Subcutaneous abdominal adipose tissue (tissue), 5 donors: ENCODE measurements around the gene MTUS2.
"Not testable (repeated sequence)": the region's sequence is repeated elsewhere in the genome, so short reads cannot be mapped to it uniquely, and the experiment has no call there.

Experiments used
- H3K27ac ChIP-seq: one replicate; pipeline ENCODE4 v1.7.0; 2013; ENCODE audit warnings: low read depth, mild to moderate bottlenecking, inconsistent platforms, low read length, moderate library complexity
- H3K27me3 ChIP-seq, 5 donors: one replicate each; pipeline ENCODE4 v1.7.0; 2013; ENCODE audit warnings: low read length in 5 of 5, inconsistent platforms in 1 of 5; ENCODE audit not compliant: control insufficient read depth in 5 of 5, insufficient read depth in 4 of 5
- H3K36me3 ChIP-seq, 5 donors: one replicate each; pipeline ENCODE4 v1.7.0; 2013; ENCODE audit warnings: low read length in 5 of 5; ENCODE audit not compliant: control insufficient read depth in 5 of 5, insufficient read depth in 5 of 5
- H3K4me1 ChIP-seq, 5 donors: one replicate each; pipeline ENCODE4 v1.7.0; 2013; ENCODE audit warnings: low read length in 5 of 5, mild to moderate bottlenecking in 3 of 5, moderate library complexity in 1 of 5; ENCODE audit not compliant: control insufficient read depth in 5 of 5, insufficient read depth in 5 of 5
- H3K4me3 ChIP-seq, 5 donors: one replicate each; pipeline ENCODE4 v1.7.0; 2013; ENCODE audit warnings: low read length in 5 of 5, low read depth in 1 of 5
- H3K9ac ChIP-seq, 5 donors: one replicate each; pipeline ENCODE4 v1.7.0; 2013; ENCODE audit warnings: low read length in 5 of 5, mild to moderate bottlenecking in 4 of 5, moderate library complexity in 3 of 5
- H3K9me3 ChIP-seq, 5 donors: one replicate each; pipeline ENCODE4 v1.7.0; 2013; ENCODE audit warnings: low read length in 5 of 5; ENCODE audit not compliant: control insufficient read depth in 5 of 5
- donor health status: healthy.
- donor health status: healthy.
- donor health status: healthy.
- donor health status: healthy.
- donor health status: healthy.

The MTUS2 gene

DNA sequence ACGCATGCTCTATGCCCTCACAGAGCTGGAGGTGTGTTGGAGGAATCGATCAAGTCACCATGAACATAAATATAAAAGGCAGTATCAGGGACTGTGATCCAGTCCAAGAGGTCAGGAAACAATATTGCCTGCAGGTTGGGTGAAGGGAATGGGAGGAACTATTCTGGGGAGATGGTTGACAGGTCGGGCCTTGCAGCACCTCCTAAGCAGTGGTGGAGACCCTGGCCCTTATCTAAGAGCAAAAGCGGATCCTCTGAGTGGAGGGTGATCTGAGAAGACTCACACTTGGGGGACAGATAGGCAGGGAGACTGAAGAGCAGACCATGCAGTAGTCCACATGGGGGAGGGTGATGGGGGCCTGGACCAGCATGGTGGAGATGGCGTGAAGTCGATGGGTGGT is 561.9 kb downstream of the MTUS2 start:
- H3K9ac ChIP-seq, result no peak overlapping the region
- peaks cover 0 to 5% (median 0%) of the 10 kb centered on the region in 5 donors for H3K9me3 ChIP-seq
- no peak overlapping the region for H3K4me3 ChIP-seq
- no peaks in the 10 kb centered on the region for H3K27me3 ChIP-seq
- H3K4me1 ChIP-seq, result peaks cover 0 to 12% (median 4%) of the 10 kb centered on the region in 5 donors
- H3K36me3 ChIP-seq, result no peaks in the 10 kb centered on the region
- H3K27ac ChIP-seq, result no peak overlapping the region

DNA sequence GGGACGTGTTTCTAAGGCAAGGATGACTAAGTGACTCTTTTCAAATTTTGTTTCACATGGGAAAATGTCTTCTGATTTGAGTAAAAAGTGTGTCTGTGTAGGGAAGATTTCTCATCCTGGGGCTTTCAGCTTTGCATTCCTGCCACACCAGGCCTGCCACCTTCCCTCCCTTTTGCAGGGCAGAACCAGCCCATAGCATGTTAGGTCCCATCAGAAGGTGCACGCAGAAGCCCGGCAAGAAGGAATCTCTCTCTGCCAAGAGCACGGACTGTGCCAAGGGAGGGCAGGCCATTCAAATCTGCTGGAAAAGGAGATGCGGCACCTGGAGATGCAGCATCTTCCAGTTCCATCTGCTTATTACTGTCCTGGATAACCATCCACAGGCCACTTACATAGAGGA is 563.3 kb downstream of the MTUS2 start:
- Histone ChIP-seq H3K4me1 (peaks cover 0 to 12% (median 4%) of the 10 kb centered on the region in 5 donors), H3K4me3 (no peak overlapping the region), H3K9ac (no peak overlapping the region), H3K27ac (no peak overlapping the region), H3K27me3 (no peaks in the 10 kb centered on the region), H3K9me3 (peaks cover 0 to 5% (median 0%) of the 10 kb centered on the region in 5 donors), H3K36me3 (no peaks in the 10 kb centered on the region)

DNA sequence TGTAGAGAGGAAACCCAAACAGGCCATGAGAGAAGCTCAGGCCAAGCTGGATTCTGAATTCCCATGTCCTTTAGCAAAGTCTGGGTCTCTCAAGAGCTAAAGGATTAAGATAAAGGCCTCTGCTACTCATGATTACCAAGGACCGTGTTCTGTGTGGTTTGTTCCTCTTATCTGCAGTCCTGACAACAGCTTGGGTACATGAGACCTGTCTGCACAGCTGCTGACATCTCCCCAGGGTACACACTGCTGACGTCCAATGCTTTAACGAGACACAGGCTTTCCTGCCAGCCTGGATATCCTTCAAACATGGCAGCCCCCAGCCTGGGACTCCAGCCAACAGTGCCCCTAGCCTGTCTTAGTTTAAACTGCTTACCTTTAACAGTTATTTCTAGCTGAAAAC is 564.3 kb downstream of the MTUS2 start:
- H3K27ac ChIP-seq, result no peak overlapping the region
- no peak overlapping the region for H3K4me3 ChIP-seq

DNA sequence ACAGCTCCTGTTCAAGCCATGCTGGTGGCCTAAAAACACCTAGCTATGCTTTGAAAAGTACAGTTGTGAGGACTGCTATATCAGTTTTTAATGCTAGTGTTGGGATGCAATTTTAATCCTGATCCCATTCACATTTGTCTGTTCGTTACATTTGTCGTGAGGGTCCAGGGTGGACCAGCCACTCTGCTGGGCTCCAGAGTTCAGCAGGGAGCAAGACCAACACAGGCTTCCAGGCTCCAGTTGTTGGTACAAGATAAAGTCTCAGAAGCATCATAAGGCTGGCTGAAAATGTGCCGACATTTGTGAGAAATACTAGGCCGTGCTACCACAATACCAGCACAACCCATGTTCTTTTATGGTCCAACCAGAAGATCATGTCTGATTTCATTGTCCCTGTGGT is 564.7 kb downstream of the MTUS2 start:
- H3K9me3 ChIP-seq, result no peaks in the 10 kb centered on the region
- no peak overlapping the region for H3K4me3 ChIP-seq
- no peak overlapping the region for H3K9ac ChIP-seq
- H3K27ac ChIP-seq, result no peak overlapping the region
- peaks cover 0 to 5% (median 4%) of the 10 kb centered on the region in 5 donors for H3K4me1 ChIP-seq
- H3K36me3 ChIP-seq, result no peaks in the 10 kb centered on the region
- H3K27me3 ChIP-seq, result no peaks in the 10 kb centered on the region

More for the DNA sequence above, 564.3 kb downstream of the MTUS2 start:
- Histone ChIP-seq H3K4me1 (peaks cover 0 to 8% (median 4%) of the 10 kb centered on the region in 5 donors), H3K27me3 (no peaks in the 10 kb centered on the region), H3K9ac (no peak overlapping the region), H3K9me3 (no peaks in the 10 kb centered on the region), H3K36me3 (no peaks in the 10 kb centered on the region)

DNA sequence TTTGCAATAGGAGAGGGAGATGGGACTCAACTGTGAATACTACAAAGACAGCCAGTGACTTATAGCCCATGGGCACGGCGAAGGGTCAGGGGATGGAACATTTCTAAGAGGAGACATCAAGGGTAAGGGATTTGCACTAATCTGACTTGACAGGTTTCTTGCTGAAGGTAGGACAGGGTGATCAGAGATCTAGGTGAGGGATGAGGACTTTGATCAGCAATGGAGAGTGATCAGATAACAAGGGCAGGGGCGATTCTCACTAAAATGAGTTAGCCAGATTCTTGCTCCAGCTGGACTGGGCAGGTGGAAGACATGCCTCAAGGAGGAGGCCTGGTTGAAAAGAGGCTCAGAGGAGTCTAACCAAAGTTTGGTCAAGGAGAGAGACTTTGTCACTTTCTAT is 566.1 kb downstream of the MTUS2 start:
- H3K4me1 ChIP-seq, result no peaks in the 10 kb centered on the region
- no peak overlapping the region for H3K27ac ChIP-seq
- H3K36me3 ChIP-seq, result no peaks in the 10 kb centered on the region
- H3K9me3 ChIP-seq, result no peaks in the 10 kb centered on the region
- no peak overlapping the region for H3K4me3 ChIP-seq
- no peak overlapping the region for H3K9ac ChIP-seq
- H3K27me3 ChIP-seq, result no peaks in the 10 kb centered on the region

DNA sequence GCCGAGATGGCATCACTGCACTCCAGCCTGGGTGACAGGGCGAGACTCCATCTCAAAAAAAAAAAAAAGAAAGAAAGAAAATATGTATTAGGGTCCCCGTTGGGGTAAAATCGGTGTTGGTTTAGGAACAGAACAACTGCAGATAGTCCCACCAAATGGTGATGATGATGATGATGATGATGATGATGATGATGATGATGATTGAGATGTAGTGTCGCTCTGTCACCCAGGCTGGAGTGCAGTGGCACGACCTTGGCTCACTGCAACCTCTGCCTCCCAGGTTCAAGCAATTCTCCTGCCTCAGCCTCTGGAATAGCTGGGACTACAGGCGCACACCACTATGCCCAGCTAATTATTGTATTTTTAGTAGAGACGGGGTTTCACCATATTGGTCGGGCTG is 570.5 kb downstream of the MTUS2 start:
- H3K9me3 ChIP-seq, H3K27me3 ChIP-seq, H3K36me3 ChIP-seq, H3K27ac ChIP-seq, H3K9ac ChIP-seq, H3K4me3 ChIP-seq, H3K4me1 ChIP-seq: not testable (repeated sequence)

DNA sequence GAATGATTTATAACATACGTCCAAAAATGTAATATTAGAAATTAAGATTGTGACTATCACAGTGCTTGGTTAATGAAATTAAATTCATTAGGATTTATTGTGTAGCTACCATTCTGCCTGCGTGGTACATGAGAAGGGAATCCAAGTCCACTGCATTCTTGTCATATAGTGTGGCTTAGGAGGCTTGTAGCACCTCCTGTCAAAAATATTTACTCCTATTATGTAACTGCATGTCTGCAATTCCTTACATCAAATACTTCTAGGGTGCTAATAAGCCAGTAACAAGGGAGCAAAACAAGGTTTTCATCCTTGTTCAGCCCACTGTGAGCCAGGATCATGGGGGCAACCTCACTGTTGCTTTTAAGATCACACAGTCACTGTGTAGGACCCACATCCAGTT is 576.3 kb downstream of the MTUS2 start:
- H3K9ac ChIP-seq, result no peak overlapping the region
- H3K36me3 ChIP-seq, result no peaks in the 10 kb centered on the region
- H3K27ac ChIP-seq, result no peak overlapping the region
- H3K4me1 ChIP-seq, result no peaks in the 10 kb centered on the region
- no peak overlapping the region for H3K4me3 ChIP-seq
- H3K9me3 ChIP-seq, result no peaks in the 10 kb centered on the region
- peaks cover 0 to 8% (median 6%) of the 10 kb centered on the region in 5 donors for H3K27me3 ChIP-seq

DNA sequence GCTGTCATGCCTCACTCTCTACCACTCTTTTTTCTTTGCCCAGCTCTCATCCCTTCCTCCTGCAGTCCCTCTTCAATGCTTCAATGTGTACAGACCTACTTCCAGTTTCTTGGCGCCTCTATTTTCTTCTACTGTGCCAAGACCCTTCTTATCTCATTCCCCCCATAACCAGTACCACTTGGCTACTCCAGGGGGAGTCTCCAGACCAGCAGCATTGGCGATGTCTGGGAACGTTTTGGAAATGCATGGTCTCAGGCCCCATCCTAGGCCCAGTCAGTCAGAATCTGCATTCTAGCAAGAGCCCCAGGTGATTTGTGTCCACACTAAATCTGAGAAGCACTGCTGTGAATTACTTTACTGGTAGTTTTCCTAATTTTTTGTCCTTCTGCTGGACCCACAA is 577.1 kb downstream of the MTUS2 start:
- Histone ChIP-seq H3K4me1 (no peaks in the 10 kb centered on the region), H3K9ac (no peak overlapping the region), H3K9me3 (no peaks in the 10 kb centered on the region), H3K27ac (no peak overlapping the region), H3K27me3 (peaks cover 0 to 8% (median 6%) of the 10 kb centered on the region in 5 donors), H3K4me3 (no peak overlapping the region), H3K36me3 (no peaks in the 10 kb centered on the region)

DNA sequence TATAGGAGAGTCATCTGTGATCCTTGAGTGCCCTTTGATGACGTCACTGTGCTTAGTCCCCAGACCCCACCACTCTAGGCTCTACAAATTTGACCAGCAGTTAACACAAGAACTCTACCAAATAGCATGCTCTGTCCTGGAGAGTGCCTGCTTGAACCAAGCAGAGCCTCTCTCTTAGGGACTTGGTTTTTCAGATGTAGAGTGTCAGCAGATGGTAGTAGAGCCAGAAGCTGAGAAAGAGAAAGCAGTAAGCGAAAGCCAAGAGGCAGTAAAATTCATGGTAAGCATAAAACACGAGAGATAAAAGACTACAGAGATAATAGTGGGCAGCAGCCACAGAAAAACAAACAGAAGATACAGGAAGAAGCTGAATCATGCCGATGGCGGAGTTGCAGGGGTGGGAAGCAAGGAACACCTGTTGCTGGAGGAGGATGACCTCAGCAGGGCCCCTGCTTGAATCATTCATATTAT is 582.1 kb downstream of the MTUS2 start:
- Histone ChIP-seq H3K4me1 (no peaks in the 10 kb centered on the region), H3K27me3 (no peaks in the 10 kb centered on the region), H3K27ac (no peak overlapping the region), H3K9me3 (no peaks in the 10 kb centered on the region), H3K9ac (no peak overlapping the region), H3K4me3 (no peak overlapping the region), H3K36me3 (no peaks in the 10 kb centered on the region)

DNA sequence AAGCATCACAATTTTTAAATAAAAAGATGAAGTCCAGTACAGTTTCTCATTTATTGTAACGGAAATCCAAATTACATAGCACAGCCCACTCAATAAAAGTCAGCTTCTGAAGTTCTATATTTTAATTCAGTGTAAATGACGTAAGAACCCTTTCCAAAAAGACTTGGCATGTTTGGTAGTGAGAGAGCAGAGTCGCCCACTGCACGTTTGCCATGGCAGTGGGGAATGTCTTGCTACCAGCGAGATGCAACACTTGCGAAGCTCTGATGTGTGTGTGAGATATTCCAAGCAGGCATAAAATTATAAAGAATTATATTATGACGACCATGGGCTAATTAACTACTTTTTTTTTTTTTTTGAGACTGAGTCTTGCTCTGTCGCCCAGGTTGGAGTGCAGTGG is 585.3 kb downstream of the MTUS2 start:
- H3K27me3 ChIP-seq, result no peaks in the 10 kb centered on the region
- no peaks in the 10 kb centered on the region for H3K36me3 ChIP-seq
- H3K9me3 ChIP-seq, result no peaks in the 10 kb centered on the region
- no peak overlapping the region for H3K4me3 ChIP-seq
- no peak overlapping the region for H3K27ac ChIP-seq
- no peaks in the 10 kb centered on the region for H3K4me1 ChIP-seq
- no peak overlapping the region for H3K9ac ChIP-seq

DNA sequence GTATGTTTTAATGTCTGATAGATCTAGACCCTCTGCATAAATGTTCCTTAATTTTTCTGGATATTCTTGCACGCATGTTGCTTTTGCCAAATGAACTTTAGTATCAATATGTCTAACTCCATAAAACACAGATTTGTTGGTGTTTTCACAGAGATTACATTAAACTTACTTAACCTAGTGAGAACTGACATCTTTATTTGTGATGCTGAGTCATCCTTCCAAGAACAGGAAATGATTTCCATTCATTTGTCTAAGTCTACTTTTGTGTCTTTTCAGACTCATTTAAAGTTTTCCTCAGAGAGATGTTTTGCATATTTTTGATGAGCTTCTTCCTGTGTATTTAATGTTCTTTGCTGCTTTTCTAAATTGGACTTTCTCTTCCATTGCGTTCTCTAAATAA is 591.3 kb downstream of the MTUS2 start:
- no peak overlapping the region for H3K9ac ChIP-seq
- peaks cover 0 to 4% (median 0%) of the 10 kb centered on the region in 5 donors for H3K9me3 ChIP-seq
- no peaks in the 10 kb centered on the region for H3K4me1 ChIP-seq
- no peaks in the 10 kb centered on the region for H3K27me3 ChIP-seq
- H3K27ac ChIP-seq, result no peak overlapping the region
- H3K36me3 ChIP-seq, result no peaks in the 10 kb centered on the region
- H3K4me3 ChIP-seq, result no peak overlapping the region
